ENCODE results near the gene SUN1.

- TF ChIP-seq POLR2A (IDR thresholded peaks at IDR 0.05): no peak
- TF ChIP-seq, protein P1, sequence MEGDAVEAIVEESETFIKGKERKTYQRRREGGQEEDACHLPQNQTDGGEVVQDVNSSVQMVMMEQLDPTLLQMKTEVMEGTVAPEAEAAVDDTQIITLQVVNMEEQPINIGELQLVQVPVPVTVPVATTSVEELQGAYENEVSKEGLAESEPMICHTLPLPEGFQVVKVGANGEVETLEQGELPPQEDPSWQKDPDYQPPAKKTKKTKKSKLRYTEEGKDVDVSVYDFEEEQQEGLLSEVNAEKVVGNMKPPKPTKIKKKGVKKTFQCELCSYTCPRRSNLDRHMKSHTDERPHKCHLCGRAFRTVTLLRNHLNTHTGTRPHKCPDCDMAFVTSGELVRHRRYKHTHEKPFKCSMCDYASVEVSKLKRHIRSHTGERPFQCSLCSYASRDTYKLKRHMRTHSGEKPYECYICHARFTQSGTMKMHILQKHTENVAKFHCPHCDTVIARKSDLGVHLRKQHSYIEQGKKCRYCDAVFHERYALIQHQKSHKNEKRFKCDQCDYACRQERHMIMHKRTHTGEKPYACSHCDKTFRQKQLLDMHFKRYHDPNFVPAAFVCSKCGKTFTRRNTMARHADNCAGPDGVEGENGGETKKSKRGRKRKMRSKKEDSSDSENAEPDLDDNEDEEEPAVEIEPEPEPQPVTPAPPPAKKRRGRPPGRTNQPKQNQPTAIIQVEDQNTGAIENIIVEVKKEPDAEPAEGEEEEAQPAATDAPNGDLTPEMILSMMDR (IDR thresholded peaks at IDR 0.05): no peak
These were observed 8.6 kb upstream of the SUN1 start for GRCh38 chr7:823649-824048.
